ENCODE data around the gene TEX36.

TEX36 gene

DNA sequence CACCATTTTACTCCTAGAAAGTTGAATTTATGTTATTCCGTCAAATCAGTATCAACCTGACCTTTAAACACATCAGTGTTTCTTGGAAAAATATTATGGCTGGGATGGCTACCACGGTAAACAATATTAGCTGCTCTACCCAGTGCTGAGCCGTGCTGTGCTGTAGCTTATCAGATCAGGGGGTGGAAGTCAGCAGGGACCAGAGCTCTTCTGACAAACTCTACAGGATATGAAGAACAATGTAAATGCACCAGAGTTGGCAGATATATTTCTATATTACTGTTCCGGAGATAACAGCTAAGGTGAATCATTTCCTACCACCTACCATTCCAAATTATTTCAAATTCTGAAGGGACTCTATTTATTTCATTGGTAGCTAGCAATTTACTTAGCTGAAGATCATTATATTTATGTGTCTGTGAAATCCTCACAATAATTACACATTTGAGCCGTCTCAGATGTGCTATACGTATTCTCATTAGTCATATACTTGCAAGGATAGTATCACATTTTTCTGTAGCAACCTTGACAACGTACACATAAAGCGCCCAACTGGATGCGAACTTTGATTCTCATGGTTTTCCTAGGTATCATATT lies 76.5 kb downstream of the TEX36 start:
- no peak overlapping the region for H2BK5ac ChIP-seq (ENCODE audit: low read length)
- DNase-seq, result no peak
- no peak overlapping the region for H2AK5ac ChIP-seq (ENCODE audit: low read length)
- H3K4me3 ChIP-seq (ENCODE audit: low read length), result no peak overlapping the region
- H3K9ac ChIP-seq (ENCODE audit: low read length), result no peak overlapping the region
- H3K79me1 ChIP-seq (ENCODE audit: low read length), result no peaks in the 10 kb centered on the region
- no peak overlapping the region for H4K5ac ChIP-seq (ENCODE audit: low read length)
- no peak overlapping the region for H3K23ac ChIP-seq (ENCODE audit: low read length)
- no peaks in the 10 kb centered on the region for H3K36me3 ChIP-seq (ENCODE audit: control insufficient read depth, insufficient read depth, low read length)
- H3K4ac ChIP-seq (ENCODE audit: low read depth, low read length), result no peak overlapping the region
- no peak overlapping the region for H3K18ac ChIP-seq (ENCODE audit: low read length)
- WGBS (ENCODE audit: extremely low coverage, insufficient coverage, low lambda C conversion rate), result no CpG with 5 or more reads among the region's 9 CpGs
- H3K56ac ChIP-seq (ENCODE audit: low read length), result no peak overlapping the region
- no peaks in the 10 kb centered on the region for H3K79me2 ChIP-seq (ENCODE audit: control insufficient read depth, insufficient read depth, low read length)
- no peak overlapping the region for H2BK15ac ChIP-seq (replicated peaks; ENCODE audit: low read depth)
- H3K4me2 ChIP-seq (ENCODE audit: low read length), result no peak overlapping the region
- H2BK120ac ChIP-seq (ENCODE audit: low read depth, low read length), result no peak overlapping the region
- H4K8ac ChIP-seq (ENCODE audit: low read depth, low read length), result no peak overlapping the region
- no peak overlapping the region for H3K27ac ChIP-seq (ENCODE audit: low read depth, low read length)
- H3K27me3 ChIP-seq (ENCODE audit: insufficient read depth, low read length, poor library complexity), result no peaks in the 10 kb centered on the region
- no peaks in the 10 kb centered on the region for H3K4me1 ChIP-seq (ENCODE audit: control insufficient read depth, low read depth, low read length)
